Endodermal cell (in vitro differentiated cells): Measurements from ENCODE around the gene TTLL11. TPM values are rescaled to one million over a fixed set of nuclear protein-coding genes. Genes with fewer than 3 reads are reported as not detected.

Experiments used
- DNase-seq: peaks from one replicate; pipeline ENCODE4 v3.0.0-alpha.2; 2017
- H3K27ac ChIP-seq: 2 replicates; pipeline ENCODE4 v1.5.1; 2013; ENCODE audit warnings: mild to moderate bottlenecking, low read depth, low read length, moderate library complexity
- H3K27me3 ChIP-seq: 2 replicates; pipeline ENCODE4 v1.6.1; 2013; ENCODE audit warnings: mild to moderate bottlenecking, low read length, moderate library complexity; ENCODE audit not compliant: insufficient read depth, control insufficient read depth, poor library complexity, severe bottlenecking
- H3K36me3 ChIP-seq: 2 replicates; pipeline ENCODE4 v1.7.0; 2013; ENCODE audit warnings: mild to moderate bottlenecking, low read length, moderate library complexity; ENCODE audit not compliant: control insufficient read depth, insufficient read depth
- H3K4me1 ChIP-seq: one replicate; pipeline ENCODE4 v1.7.0; 2013; ENCODE audit warnings: low read length; ENCODE audit not compliant: control insufficient read depth, insufficient read depth
- H3K4me3 ChIP-seq: 2 replicates; pipeline ENCODE4 v1.5.1; 2013; ENCODE audit warnings: mild to moderate bottlenecking, low read length, moderate library complexity
- H3K9ac ChIP-seq: 2 replicates; pipeline ENCODE4 v1.6.1; 2013; ENCODE audit warnings: mild to moderate bottlenecking, low read length, moderate library complexity; ENCODE audit not compliant: poor library complexity, severe bottlenecking; ENCODE audit errors: extremely low read depth
- H3K9me3 ChIP-seq: 2 replicates; pipeline ENCODE4 v1.6.1; 2013; ENCODE audit warnings: mild to moderate bottlenecking, low read length, moderate library complexity; ENCODE audit not compliant: control insufficient read depth
- H3K27ac Mint-ChIP-seq: 2 replicates; pipeline ENCODE4 v1.8.0; 2020; ENCODE audit warnings: mixed read lengths
- H3K27me3 Mint-ChIP-seq: 2 replicates; pipeline ENCODE4 v1.8.0; 2021; ENCODE audit warnings: mild to moderate bottlenecking, mixed read lengths; ENCODE audit not compliant: insufficient read depth
- H3K36me3 Mint-ChIP-seq: 2 replicates; pipeline ENCODE4 v1.8.0; 2020; ENCODE audit warnings: low read depth, mixed read lengths
- H3K4me1 Mint-ChIP-seq: 2 replicates; pipeline ENCODE4 v1.8.0; 2020; ENCODE audit warnings: mixed read lengths
- H3K4me3 Mint-ChIP-seq: 2 replicates; pipeline ENCODE4 v1.8.0; 2020; ENCODE audit warnings: mild to moderate bottlenecking, moderate library complexity, mixed read lengths
- H3K9me3 Mint-ChIP-seq: 2 replicates; pipeline ENCODE4 v1.8.0; 2020; ENCODE audit warnings: mild to moderate bottlenecking, mixed read lengths
- CTCF ChIP-seq: fragments of 200-600 bp; sonication (generic); conservative IDR thresholded peaks from 2 replicates; pipeline ENCODE4 v1.5.0; 2021; ENCODE audit warnings: antibody characterized with exemption, mild to moderate bottlenecking
- WGBS, 2 experiments: methylation state at CpG; one replicate each; pipeline versions ENCODE4 v1.1.5 to v1.1.7; 2013; ENCODE audit warnings: missing lambda C conversion rate in 2 of 2, mixed read lengths in 1 of 2; ENCODE audit not compliant: insufficient coverage in 1 of 2, insufficient read length in 1 of 2; 5-methylcytosine and 5-hydroxymethylcytosine counted together
- total RNA-seq, 2 donors: library from RNA; stranded (reverse); fragmentation: NEBNext Ultra II Directional in 1 of 2; extraction: Animal tissue kit (Norgen Biotek cat#: 25700) in 1 of 2; gene quantifications; 2 replicates in 1 of 2; 3 replicates in 1 of 2; pipeline ENCODE4 v1.2.1, GENCODE V29; 2021

Gene TTLL11
- total RNA-seq, 2 donors from 2014 or later, result 0.68 TPM; not detected in 1

DNA sequence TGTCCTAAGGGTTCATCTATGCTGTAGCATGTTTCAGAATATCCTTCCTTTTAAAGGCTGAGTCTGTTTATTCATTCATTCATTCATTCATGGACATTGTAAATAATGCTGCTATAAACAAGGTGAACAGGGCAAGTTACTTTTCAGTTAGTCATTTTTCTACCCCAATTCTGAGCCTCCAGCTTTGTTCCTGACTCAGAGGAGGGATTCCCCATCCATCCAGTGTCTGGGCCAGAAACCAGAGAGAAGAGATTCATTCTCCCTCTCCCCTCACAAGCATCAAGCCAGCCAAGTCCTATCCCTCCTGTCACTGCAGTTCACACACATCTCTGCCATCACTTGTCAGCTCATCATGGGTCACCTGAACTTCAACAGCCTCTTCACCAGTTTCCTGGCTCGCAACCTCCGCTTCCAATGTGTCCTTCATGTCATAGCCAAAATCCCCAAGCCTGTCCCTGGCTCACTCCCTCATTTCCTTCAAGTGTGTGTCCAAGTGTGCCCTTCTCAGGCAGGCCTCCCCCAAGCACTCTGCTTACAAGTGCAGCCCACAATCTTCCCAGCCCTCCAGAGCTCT, 203.0 kb downstream of the TTLL11 start:
- H3K4me3 ChIP-seq, result no peak overlapping the region
- Mint-ChIP-seq H3K9me3 (peaks cover 2% of the 10 kb centered on the region), H3K4me1 (peaks cover 1% of the 10 kb centered on the region), H3K36me3 (no peaks in the 10 kb centered on the region), H3K27me3 (peaks cover 7% of the 10 kb centered on the region), H3K27ac (no peak overlapping the region), H3K4me3 (no peak overlapping the region)
- TF ChIP-seq CTCF, result no peak
- 92 to 100% methylated on average over 2 of the region's 2 CpGs for WGBS, 2 experiments
- DNase-seq, result no peak
- no peaks in the 10 kb centered on the region for H3K9me3 ChIP-seq
- H3K4me1 ChIP-seq, result no peaks in the 10 kb centered on the region
- H3K36me3 ChIP-seq, result no peaks in the 10 kb centered on the region
- H3K9ac ChIP-seq, result no peak overlapping the region
- peaks cover 4% of the 10 kb centered on the region for H3K27me3 ChIP-seq
- H3K27ac ChIP-seq, result no peak overlapping the region

DNA sequence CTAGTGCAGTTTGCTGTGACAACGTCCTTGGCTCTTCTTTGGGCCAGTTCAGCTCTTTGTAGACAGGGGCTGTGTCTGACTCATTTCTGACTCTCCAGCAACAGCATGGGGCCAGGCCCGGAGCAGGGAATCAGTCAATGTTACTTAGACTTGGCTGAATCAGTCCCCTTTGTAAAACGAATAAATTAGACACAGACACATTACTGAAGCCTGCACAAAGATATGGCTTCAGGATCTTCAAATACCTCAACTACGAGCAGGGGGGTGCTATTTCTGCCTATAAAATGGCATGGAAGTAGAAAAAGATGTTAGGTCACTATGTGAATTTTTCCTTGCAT, 204.7 kb downstream of the TTLL11 start:
- Histone ChIP-seq H3K27me3 (peaks cover 7% of the 10 kb centered on the region), H3K27ac (peak overlapping the region; percentile 50), H3K4me3 (no peak overlapping the region), H3K9ac (no peak overlapping the region), H3K36me3 (no peaks in the 10 kb centered on the region), H3K9me3 (no peaks in the 10 kb centered on the region), H3K4me1 (no peaks in the 10 kb centered on the region)
- no peak for TF ChIP-seq CTCF
- Mint-ChIP-seq H3K4me3 (no peak overlapping the region), H3K27ac (no peak overlapping the region), H3K4me1 (peaks cover 12% of the 10 kb centered on the region), H3K36me3 (no peaks in the 10 kb centered on the region), H3K27me3 (peaks cover 15% of the 10 kb centered on the region), H3K9me3 (no peaks in the 10 kb centered on the region)
- DNase-seq, result no peak
- WGBS, 2 experiments, result 75 to 78% methylated on average over 3 to 4 of the region's 4 CpGs

DNA sequence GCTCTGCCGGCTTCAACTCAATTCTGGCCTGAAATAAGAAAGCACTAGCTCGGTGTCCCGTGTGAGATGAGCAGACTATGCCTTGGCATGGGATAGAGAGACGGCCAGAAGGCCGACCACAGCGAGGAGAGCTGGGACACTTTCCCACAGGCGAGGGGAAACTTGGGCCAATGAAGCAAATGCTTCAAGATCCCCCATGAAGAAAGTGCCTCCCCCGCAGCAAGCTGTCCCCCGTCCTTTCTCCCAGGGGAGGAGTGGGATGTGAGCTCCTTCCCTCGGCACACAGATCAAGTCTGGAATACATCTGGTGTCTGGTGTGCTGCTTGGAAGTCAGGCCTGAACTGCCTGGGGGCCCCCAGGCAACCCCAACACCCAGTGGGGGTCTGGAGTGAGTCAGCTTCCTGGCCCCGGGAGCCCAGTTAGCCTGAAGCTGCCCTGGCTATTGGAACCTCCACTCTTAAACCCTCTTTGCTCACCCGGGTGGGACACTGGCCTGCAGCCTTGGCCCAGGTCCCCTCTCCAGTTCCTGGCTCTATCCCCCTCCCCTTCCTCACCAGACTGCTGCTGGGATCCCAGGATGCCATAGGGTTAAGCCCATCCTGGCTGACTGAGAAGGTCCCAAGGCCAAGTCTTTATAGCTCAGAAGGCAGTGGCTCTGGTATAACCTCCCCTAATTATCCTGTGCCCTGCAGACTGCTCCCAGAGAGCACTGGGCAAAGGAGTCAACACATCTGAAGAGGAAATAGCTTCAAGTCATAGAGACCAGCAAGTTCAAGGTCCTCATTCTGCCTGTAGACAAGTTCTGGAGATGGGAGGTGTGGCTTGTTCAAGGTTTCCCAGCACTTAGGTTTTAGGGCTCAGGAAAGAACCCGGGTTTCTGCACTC, 205.3 kb downstream of the TTLL11 start:
- Mint-ChIP-seq H3K27ac (no peak overlapping the region), H3K9me3 (no peaks in the 10 kb centered on the region), H3K27me3 (peaks cover 15% of the 10 kb centered on the region), H3K36me3 (no peaks in the 10 kb centered on the region), H3K4me3 (no peak overlapping the region), H3K4me1 (peaks cover 12% of the 10 kb centered on the region)
- 65 to 79% methylated on average over 10 to 13 of the region's 13 CpGs for WGBS, 2 experiments
- Histone ChIP-seq H3K27ac (peak overlapping the region; percentile 50), H3K27me3 (peaks cover 7% of the 10 kb centered on the region), H3K4me1 (no peaks in the 10 kb centered on the region), H3K9ac (no peak overlapping the region), H3K9me3 (no peaks in the 10 kb centered on the region), H3K4me3 (no peak overlapping the region), H3K36me3 (no peaks in the 10 kb centered on the region)
- no peak for TF ChIP-seq CTCF
- peak; percentile 69 for DNase-seq
